Mesothelial cell of epicardium (in vitro differentiated cells): ENCODE results near the gene CNTNAP5. TPM values are rescaled to one million over a fixed set of nuclear protein-coding genes. Genes with fewer than 3 reads are reported as not detected.

Experiments
- DNase-seq, 2 experiments: peaks; one replicate each; pipeline ENCODE4 v3.0.0; 2021; ENCODE audit warnings: low spot score in 2 of 2; ENCODE audit not compliant: unreplicated experiment in 2 of 2
- H3K27ac Mint-ChIP-seq: 2 replicates; pipeline ENCODE4 v1.8.0; 2021; ENCODE audit warnings: mixed read lengths
- H3K27me3 Mint-ChIP-seq: 2 replicates; pipeline ENCODE4 v1.8.0; 2021; ENCODE audit warnings: low read depth, mixed read lengths
- H3K36me3 Mint-ChIP-seq: 2 replicates; pipeline ENCODE4 v1.8.0; 2021; ENCODE audit warnings: mixed read lengths
- H3K4me1 Mint-ChIP-seq: 2 replicates; pipeline ENCODE4 v1.8.0; 2021; ENCODE audit warnings: mixed read lengths
- H3K4me3 Mint-ChIP-seq: 2 replicates; pipeline ENCODE4 v1.8.0; 2021; ENCODE audit warnings: mild to moderate bottlenecking, moderate library complexity, mixed read lengths
- H3K9me3 Mint-ChIP-seq: 2 replicates; pipeline ENCODE4 v1.8.0; 2021; ENCODE audit warnings: mixed read lengths
- total RNA-seq: library from RNA; stranded (reverse); gene quantifications from 3 replicates; pipeline ENCODE4 v1.2.1, GENCODE V29; 2021
- TF ChIP-seq, protein P1 (sequence below): fragments of 200-600 bp; sonication (generic); IDR thresholded peaks from one replicate; pipeline ENCODE4 v1.5.0; 2021; ENCODE audit warnings: antibody characterized with exemption; ENCODE audit not compliant: unreplicated experiment

The CNTNAP5 gene
- total RNA-seq, 1 donor from 2014 or later, result 0.22 TPM

DNA sequence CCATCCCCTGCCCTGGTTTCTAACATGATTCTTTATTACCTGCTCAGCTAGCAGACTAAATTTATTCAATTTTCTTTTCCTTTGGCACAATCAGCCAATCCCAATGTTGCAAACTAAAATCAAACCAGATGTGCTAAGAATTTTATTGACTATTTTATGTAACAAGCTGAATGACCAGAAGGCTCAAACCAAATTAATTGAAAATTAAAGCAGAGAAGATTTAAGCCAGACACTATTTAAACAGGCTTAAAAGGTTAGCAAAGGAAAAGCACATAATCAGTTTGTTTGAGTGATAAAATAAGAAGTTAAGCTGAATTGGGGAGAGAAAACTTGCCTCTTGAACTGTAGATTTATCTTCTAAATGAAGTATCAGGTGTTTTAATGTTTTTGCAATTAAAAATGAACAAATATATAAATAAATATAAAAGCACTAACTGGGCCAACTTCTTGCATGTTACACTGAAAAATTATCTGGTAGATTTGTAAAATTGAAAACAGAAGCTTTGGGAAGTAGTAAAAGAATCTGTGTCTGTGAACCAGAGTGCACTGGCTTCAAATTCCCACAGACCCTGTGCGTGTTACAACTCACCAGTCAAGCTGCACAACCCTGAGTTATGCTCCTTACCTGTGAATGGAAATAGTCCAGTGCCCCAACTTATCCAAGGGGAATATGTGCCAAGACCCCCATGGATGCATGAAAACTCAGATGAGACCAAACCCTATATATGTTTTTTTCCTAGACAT, 283.4 kb downstream of the CNTNAP5 start:
- TF ChIP-seq, protein P1, sequence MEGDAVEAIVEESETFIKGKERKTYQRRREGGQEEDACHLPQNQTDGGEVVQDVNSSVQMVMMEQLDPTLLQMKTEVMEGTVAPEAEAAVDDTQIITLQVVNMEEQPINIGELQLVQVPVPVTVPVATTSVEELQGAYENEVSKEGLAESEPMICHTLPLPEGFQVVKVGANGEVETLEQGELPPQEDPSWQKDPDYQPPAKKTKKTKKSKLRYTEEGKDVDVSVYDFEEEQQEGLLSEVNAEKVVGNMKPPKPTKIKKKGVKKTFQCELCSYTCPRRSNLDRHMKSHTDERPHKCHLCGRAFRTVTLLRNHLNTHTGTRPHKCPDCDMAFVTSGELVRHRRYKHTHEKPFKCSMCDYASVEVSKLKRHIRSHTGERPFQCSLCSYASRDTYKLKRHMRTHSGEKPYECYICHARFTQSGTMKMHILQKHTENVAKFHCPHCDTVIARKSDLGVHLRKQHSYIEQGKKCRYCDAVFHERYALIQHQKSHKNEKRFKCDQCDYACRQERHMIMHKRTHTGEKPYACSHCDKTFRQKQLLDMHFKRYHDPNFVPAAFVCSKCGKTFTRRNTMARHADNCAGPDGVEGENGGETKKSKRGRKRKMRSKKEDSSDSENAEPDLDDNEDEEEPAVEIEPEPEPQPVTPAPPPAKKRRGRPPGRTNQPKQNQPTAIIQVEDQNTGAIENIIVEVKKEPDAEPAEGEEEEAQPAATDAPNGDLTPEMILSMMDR, result no peak
- Mint-ChIP-seq H3K4me1 (peaks cover 3% of the 10 kb centered on the region), H3K4me3 (no peak overlapping the region), H3K27ac (no peak overlapping the region), H3K27me3 (peaks cover 9% of the 10 kb centered on the region), H3K9me3 (no peaks in the 10 kb centered on the region), H3K36me3 (no peaks in the 10 kb centered on the region)
- DNase-seq, result no peak

GRCh38 chr2:124309563-124310138, 284.6 kb downstream of the CNTNAP5 start:
- no peak for DNase-seq
- Mint-ChIP-seq H3K27ac (no peak overlapping the region), H3K4me1 (peaks cover 3% of the 10 kb centered on the region), H3K4me3 (no peak overlapping the region), H3K9me3 (no peaks in the 10 kb centered on the region), H3K36me3 (no peaks in the 10 kb centered on the region), H3K27me3 (peaks cover 9% of the 10 kb centered on the region)
- TF ChIP-seq, protein P1, result no peak

DNA sequence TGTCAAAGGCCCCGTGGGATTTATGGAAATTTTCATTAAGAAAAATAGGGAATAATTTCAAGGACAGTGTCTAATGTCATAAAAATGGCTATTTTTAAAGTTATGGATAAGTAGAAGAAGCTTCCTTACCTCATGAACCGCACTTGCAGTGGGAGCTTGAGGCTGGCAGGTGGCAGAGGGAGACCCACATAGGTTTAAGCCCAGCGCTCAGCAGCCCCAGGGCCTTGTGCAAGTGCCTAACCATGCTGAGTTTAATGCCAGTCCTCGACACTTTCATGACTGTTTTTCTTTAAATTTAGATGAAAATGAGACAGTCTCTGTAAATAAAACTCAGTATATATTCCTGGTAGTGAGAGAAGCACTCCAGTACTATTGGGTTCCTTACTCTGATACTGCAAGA, 285.6 kb downstream of the CNTNAP5 start:
- Mint-ChIP-seq H3K27ac (no peak overlapping the region), H3K36me3 (no peaks in the 10 kb centered on the region), H3K27me3 (peaks cover 9% of the 10 kb centered on the region), H3K9me3 (no peaks in the 10 kb centered on the region), H3K4me3 (no peak overlapping the region), H3K4me1 (peaks cover 6% of the 10 kb centered on the region)
- TF ChIP-seq, protein P1, result no peak
- no peak for DNase-seq

GRCh38 chr2:124314084-124314483, 289.0 kb downstream of the CNTNAP5 start:
- TF ChIP-seq, protein P1, result no peak
- no peaks in the 10 kb centered on the region for H3K27me3 Mint-ChIP-seq
- H3K36me3 Mint-ChIP-seq, result no peaks in the 10 kb centered on the region
- no peak for DNase-seq
- no peaks in the 10 kb centered on the region for H3K9me3 Mint-ChIP-seq
- no peak overlapping the region for H3K27ac Mint-ChIP-seq
- H3K4me1 Mint-ChIP-seq, result peaks cover 22% of the 10 kb centered on the region
- H3K4me3 Mint-ChIP-seq, result no peak overlapping the region

GRCh38 chr2:124315221-124315880, 290.3 kb downstream of the CNTNAP5 start:
- Mint-ChIP-seq H3K36me3 (no peaks in the 10 kb centered on the region), H3K4me3 (no peak overlapping the region)
- TF ChIP-seq, protein P1, result no peak

More at GRCh38 chr2:124315221-124315880, 290.3 kb downstream of the CNTNAP5 start:
- H3K4me1 Mint-ChIP-seq, result peaks cover 22% of the 10 kb centered on the region
- no peak for DNase-seq
- no peaks in the 10 kb centered on the region for H3K27me3 Mint-ChIP-seq
- H3K27ac Mint-ChIP-seq, result no peak overlapping the region
- no peaks in the 10 kb centered on the region for H3K9me3 Mint-ChIP-seq
